H1 (cell line): ENCODE data around the gene PGF. TPM values are rescaled to one million over a fixed set of nuclear protein-coding genes. Genes with fewer than 3 reads are reported as not detected.

Experiments
- CEBPB ChIP-seq: IDR thresholded peaks from 2 replicates; pipeline ENCODE4 v1.6.1; 2012; ENCODE audit warnings: low read depth, low read length
- JUND ChIP-seq: IDR thresholded peaks from 2 replicates; pipeline ENCODE4 v1.6.1; 2011; ENCODE audit warnings: mild to moderate bottlenecking, improper control_type of control experiment, low read length
- POLR2A ChIP-seq, 2 experiments: IDR thresholded peaks; 1 replicate in 1 of 2; 2 replicates in 1 of 2; pipeline ENCODE4 v1.6.1; 2011; ENCODE audit warnings: low read depth in 2 of 2, low read length in 2 of 2, mild to moderate bottlenecking in 2 of 2; ENCODE audit errors: control extremely low read depth in 1 of 2
- USF2 ChIP-seq: IDR thresholded peaks from 2 replicates; pipeline ENCODE4 v1.6.1; 2011; ENCODE audit warnings: low read length, improper control_type of control experiment
- ZNF274 ChIP-seq: IDR thresholded peaks from 2 replicates; pipeline ENCODE4 v1.7.0; 2012; ENCODE audit warnings: low read length, borderline replicate concordance; ENCODE audit errors: extremely low read depth
- polyA plus RNA-seq, 7 experiments: library from polyadenylated mRNA; depleted of rRNA in 3 of 7; stranded (reverse) in 5 of 7; unstranded in 2 of 7; fragments of >200 nt in 5 of 7; fragments of 200-250 nt in 2 of 7; gene quantifications; 1 replicate in 5 of 7; 2 replicates in 1 of 7; 4 replicates in 1 of 7; pipeline versions ENCODE4 v1.2.1 to v1.2.3, GENCODE V29; 2011 to 2013; ENCODE audit warnings: missing spikeins in 2 of 7, mixed read lengths in 2 of 7
- total RNA-seq: library from RNA; stranded (reverse); fragmentation: NEBNext Ultra II Directional; extraction: Animal tissue kit (Norgen Biotek cat#: 25700); gene quantifications from 2 replicates; pipeline ENCODE4 v1.2.1, GENCODE V29; 2021

The PGF gene
- total and polyA plus RNA-seq, 2 of the 8 experiments (the other 6 are each of a cell fraction or from before 2014, with no cell fraction given), result 2.1 to 4.1 TPM

- TF ChIP-seq CEBPB (no peak), USF2 (peak; percentile 67), ZNF274 (no peak), JUND (no peak), POLR2A (IDR thresholded peaks at IDR 0.05; ENCODE audit: control extremely low read depth in 1 of 2, low read depth in 2 of 2, low read length in 2 of 2) (no peak)
Observed at GRCh38 chr14:74988993-74989392, 33.6 kb upstream of the PGF start (continued).
